Loucy (cell line): ENCODE data around the gene STAT5B.

Experiments used
- H2AFZ ChIP-seq: fragments of 200-600 bp; sonication (generic); 2 replicates; pipeline ENCODE4 v1.6.0; 2016; ENCODE audit warnings: antibody characterized with exemption, mild to moderate bottlenecking, low read length, moderate library complexity
- H3F3A ChIP-seq: fragments of 200-600 bp; 2 replicates; pipeline ENCODE4 v1.6.0; 2016; ENCODE audit warnings: antibody characterized with exemption, low read depth, mild to moderate bottlenecking
- H3K27me3 ChIP-seq: fragments of 200-600 bp; sonication (generic); 2 replicates; pipeline ENCODE4 v1.6.1; 2014; ENCODE audit warnings: low read length, mild to moderate bottlenecking; ENCODE audit not compliant: insufficient read depth, poor library complexity, severe bottlenecking
- H3K36me3 ChIP-seq: fragments of 200-600 bp; sonication (generic); 2 replicates; pipeline ENCODE4 v1.6.1; 2016; ENCODE audit warnings: low read length; ENCODE audit not compliant: insufficient read depth
- H3K4me1 ChIP-seq: fragments of 200-600 bp; sonication (generic); 2 replicates; pipeline ENCODE4 v1.5.1; 2014; ENCODE audit warnings: low read length, mild to moderate bottlenecking; ENCODE audit not compliant: insufficient read depth, poor library complexity, severe bottlenecking
- H3K4me2 ChIP-seq: fragments of 200-600 bp; sonication (generic); 2 replicates; pipeline ENCODE4 v1.6.0; 2014; ENCODE audit warnings: antibody characterized with exemption, low read length, low read depth, mild to moderate bottlenecking; ENCODE audit not compliant: poor library complexity, severe bottlenecking
- H3K4me3 ChIP-seq: fragments of 200-600 bp; sonication (generic); 2 replicates; pipeline ENCODE4 v1.5.1; 2014; ENCODE audit warnings: low read length, mild to moderate bottlenecking, mixed read lengths; ENCODE audit not compliant: poor library complexity, severe bottlenecking
- H3K79me2 ChIP-seq: fragments of 200-600 bp; sonication (generic); 2 replicates; pipeline ENCODE4 v1.6.1; 2014; ENCODE audit warnings: low read length; ENCODE audit not compliant: insufficient read depth
- H3K9ac ChIP-seq: fragments of 200-600 bp; sonication (generic); 2 replicates; pipeline ENCODE4 v1.6.0; 2014; ENCODE audit warnings: mild to moderate bottlenecking, low read depth, low read length, moderate library complexity; ENCODE audit not compliant: poor library complexity, severe bottlenecking
- H3K9me2 ChIP-seq: fragments of 200-600 bp; sonication (generic); replicated peaks from 2 replicates; pipeline ENCODE4 v1.6.1; 2016; ENCODE audit warnings: low read depth, low read length, mixed read lengths
- H3K9me3 ChIP-seq: fragments of 200-600 bp; sonication (generic); 2 replicates; pipeline ENCODE4 v1.6.1; 2014; ENCODE audit warnings: mild to moderate bottlenecking, antibody characterized with exemption, low read length, low read depth; ENCODE audit not compliant: insufficient read depth
- H4K20me1 ChIP-seq: fragments of 200-600 bp; sonication (generic); 2 replicates; pipeline ENCODE4 v1.6.0; 2014; ENCODE audit warnings: antibody characterized with exemption, low read length, mild to moderate bottlenecking; ENCODE audit not compliant: insufficient read depth, poor library complexity, severe bottlenecking
- EZH2phosphoT487 ChIP-seq: fragments of 200-600 bp; IDR thresholded peaks from 2 replicates; pipeline ENCODE4 v1.6.1; 2018; ENCODE audit warnings: antibody characterized with exemption, mild to moderate bottlenecking, moderate library complexity, borderline replicate concordance
- TF ChIP-seq, protein P1 (sequence below): fragments of 200-600 bp; sonication (generic); conservative IDR thresholded peaks from 2 replicates; pipeline ENCODE4 v1.5.1; 2014; ENCODE audit warnings: mild to moderate bottlenecking, antibody characterized with exemption, low read length

Gene STAT5B

DNA sequence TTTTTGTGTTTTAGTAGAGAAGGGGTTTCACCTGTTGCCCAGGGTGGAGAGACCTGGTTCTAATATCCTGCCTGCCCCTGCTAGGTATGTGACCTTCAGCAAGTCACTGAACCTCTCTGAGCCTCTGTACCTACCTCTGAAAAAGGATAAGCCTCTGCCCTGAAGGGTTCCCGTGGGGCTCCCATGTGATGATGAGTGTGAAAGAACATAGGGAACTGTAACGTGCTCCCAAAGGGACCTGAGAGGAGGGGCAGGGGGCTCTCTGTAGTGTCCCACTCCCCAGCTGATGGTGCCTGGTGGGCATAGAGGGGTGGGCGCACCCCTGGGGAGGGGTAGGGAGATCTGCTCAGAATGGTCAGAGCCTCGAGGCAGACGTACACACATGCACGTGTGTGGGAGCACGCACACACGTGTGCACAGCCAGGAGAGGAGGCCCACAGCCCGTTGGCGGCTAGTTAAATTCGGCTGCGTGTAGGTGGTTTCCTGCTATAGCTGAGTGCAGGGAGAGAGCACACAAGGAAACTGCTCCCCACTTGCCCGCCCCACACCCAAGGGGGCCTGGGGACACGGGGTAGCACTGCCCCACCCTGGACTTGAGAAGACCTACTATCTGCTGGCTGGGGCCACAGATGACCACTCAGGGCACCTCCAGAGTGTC lies 101.9 kb downstream of the STAT5B start:
- Histone ChIP-seq H4K20me1 (no peaks in the 10 kb centered on the region), H3K4me2 (no peak overlapping the region), H3K9me2 (no peaks in the 10 kb centered on the region), H3K27me3 (no peaks in the 10 kb centered on the region), H3F3A (no peaks in the 10 kb centered on the region), H3K4me1 (no peaks in the 10 kb centered on the region), H3K9ac (no peak overlapping the region), H3K9me3 (no peaks in the 10 kb centered on the region), H3K4me3 (no peak overlapping the region), H3K36me3 (no peaks in the 10 kb centered on the region), H2AFZ (no peak overlapping the region), H3K79me2 (no peaks in the 10 kb centered on the region)
- TF ChIP-seq, protein P1, sequence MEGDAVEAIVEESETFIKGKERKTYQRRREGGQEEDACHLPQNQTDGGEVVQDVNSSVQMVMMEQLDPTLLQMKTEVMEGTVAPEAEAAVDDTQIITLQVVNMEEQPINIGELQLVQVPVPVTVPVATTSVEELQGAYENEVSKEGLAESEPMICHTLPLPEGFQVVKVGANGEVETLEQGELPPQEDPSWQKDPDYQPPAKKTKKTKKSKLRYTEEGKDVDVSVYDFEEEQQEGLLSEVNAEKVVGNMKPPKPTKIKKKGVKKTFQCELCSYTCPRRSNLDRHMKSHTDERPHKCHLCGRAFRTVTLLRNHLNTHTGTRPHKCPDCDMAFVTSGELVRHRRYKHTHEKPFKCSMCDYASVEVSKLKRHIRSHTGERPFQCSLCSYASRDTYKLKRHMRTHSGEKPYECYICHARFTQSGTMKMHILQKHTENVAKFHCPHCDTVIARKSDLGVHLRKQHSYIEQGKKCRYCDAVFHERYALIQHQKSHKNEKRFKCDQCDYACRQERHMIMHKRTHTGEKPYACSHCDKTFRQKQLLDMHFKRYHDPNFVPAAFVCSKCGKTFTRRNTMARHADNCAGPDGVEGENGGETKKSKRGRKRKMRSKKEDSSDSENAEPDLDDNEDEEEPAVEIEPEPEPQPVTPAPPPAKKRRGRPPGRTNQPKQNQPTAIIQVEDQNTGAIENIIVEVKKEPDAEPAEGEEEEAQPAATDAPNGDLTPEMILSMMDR = no peak
- TF ChIP-seq EZH2phosphoT487 = no peak

DNA sequence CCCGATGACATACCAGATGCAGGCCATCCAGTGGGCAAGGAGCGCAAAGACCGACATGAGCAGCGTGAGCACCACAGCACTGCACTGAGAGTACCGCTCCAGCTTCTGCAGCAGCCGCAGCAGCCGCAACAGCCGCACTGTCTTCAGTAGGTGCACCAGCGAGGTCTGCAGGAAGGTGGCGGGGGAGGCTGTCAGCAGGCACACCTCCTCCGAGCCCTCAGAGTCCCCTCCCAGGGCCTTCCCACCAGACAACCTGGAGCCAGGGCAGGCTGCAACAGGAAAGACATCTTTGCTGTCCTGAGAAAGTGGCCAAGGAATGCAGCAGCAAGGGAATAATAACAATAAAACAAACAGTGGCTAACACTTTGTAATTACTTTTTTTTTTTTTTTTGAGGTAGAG lies 104.4 kb downstream of the STAT5B start:
- TF ChIP-seq EZH2phosphoT487 = no peak
- TF ChIP-seq, protein P1 = no peak
- H4K20me1 ChIP-seq = no peaks in the 10 kb centered on the region
- H3K9me2 ChIP-seq = no peaks in the 10 kb centered on the region
- H3K9ac ChIP-seq = no peak overlapping the region
- H3K4me2 ChIP-seq = no peak overlapping the region
- no peaks in the 10 kb centered on the region for H3K36me3 ChIP-seq
- no peak overlapping the region for H3K4me3 ChIP-seq
- H3K9me3 ChIP-seq = no peaks in the 10 kb centered on the region
- no peaks in the 10 kb centered on the region for H3K27me3 ChIP-seq
- H3K79me2 ChIP-seq = no peaks in the 10 kb centered on the region
- no peaks in the 10 kb centered on the region for H3F3A ChIP-seq
- H2AFZ ChIP-seq = no peak overlapping the region
- no peaks in the 10 kb centered on the region for H3K4me1 ChIP-seq

DNA sequence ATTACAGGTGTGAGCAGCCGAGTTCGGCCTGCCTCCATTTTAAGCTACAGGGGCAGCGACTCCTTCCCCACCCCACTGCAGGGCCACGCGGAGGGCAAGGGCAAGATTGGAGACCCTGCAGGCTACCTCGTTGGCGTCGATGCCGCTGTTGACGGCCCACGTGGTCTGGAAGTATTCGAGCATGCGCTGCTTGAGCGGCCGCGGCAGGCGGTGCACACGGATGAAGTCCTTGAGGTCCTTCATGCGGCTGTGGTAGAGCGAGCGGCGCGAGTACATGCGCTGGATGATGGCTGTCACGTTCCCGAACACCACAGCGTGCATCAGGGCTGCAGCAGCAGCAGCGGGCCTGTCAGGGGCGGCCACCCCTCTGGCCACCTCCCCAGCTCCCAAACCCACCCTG lies 106.8 kb downstream of the STAT5B start:
- H3K9ac ChIP-seq = no peak overlapping the region
- H3K9me2 ChIP-seq = no peaks in the 10 kb centered on the region
- no peaks in the 10 kb centered on the region for H3K27me3 ChIP-seq
- TF ChIP-seq, protein P1 = no peak
- no peak for TF ChIP-seq EZH2phosphoT487
- H3K79me2 ChIP-seq = no peaks in the 10 kb centered on the region
- no peaks in the 10 kb centered on the region for H3K4me1 ChIP-seq
- no peaks in the 10 kb centered on the region for H4K20me1 ChIP-seq
- H3K36me3 ChIP-seq = no peaks in the 10 kb centered on the region
- H3K4me3 ChIP-seq = no peak overlapping the region
- H3F3A ChIP-seq = no peaks in the 10 kb centered on the region
- no peak overlapping the region for H3K4me2 ChIP-seq
- H3K9me3 ChIP-seq = no peaks in the 10 kb centered on the region
- H2AFZ ChIP-seq = no peak overlapping the region
